Uterus (tissue), 2 donors: Measurements from ENCODE around the gene RREB1.

Source experiments
- CTCF ChIP-seq, 4 experiments: fragments of 200-600 bp in 2 of 4; fragments of 450-650 bp in 2 of 4; sonication (generic) in 2 of 4; IDR thresholded peaks; one replicate each; pipeline ENCODE4 v1.5.1; 2016 to 2019; ENCODE audit warnings: antibody characterized with exemption in 4 of 4, mild to moderate bottlenecking in 2 of 4, moderate library complexity in 1 of 4
- POLR2A ChIP-seq, 2 donors: fragments of 450-650 bp; IDR thresholded peaks; one replicate each; pipeline ENCODE4 v1.6.1; 2016; ENCODE audit warnings: antibody characterized with exemption in 2 of 2, mild to moderate bottlenecking in 1 of 2, moderate library complexity in 1 of 2

GRCh38 chr6:7074870-7075269 lies 32.9 kb upstream of the RREB1 start:
- no peak for TF ChIP-seq CTCF (IDR thresholded peaks at IDR 0.05)
- no peak for TF ChIP-seq POLR2A (IDR thresholded peaks at IDR 0.05)
